GM10847 (cell line): ENCODE results near the gene LRRC42.

Source experiments
- POLR2A ChIP-seq: IDR thresholded peaks from 2 replicates; pipeline ENCODE4 v1.6.1; 2011; ENCODE audit not compliant: insufficient read length; ENCODE audit errors: extremely low read depth

The LRRC42 gene

DNA sequence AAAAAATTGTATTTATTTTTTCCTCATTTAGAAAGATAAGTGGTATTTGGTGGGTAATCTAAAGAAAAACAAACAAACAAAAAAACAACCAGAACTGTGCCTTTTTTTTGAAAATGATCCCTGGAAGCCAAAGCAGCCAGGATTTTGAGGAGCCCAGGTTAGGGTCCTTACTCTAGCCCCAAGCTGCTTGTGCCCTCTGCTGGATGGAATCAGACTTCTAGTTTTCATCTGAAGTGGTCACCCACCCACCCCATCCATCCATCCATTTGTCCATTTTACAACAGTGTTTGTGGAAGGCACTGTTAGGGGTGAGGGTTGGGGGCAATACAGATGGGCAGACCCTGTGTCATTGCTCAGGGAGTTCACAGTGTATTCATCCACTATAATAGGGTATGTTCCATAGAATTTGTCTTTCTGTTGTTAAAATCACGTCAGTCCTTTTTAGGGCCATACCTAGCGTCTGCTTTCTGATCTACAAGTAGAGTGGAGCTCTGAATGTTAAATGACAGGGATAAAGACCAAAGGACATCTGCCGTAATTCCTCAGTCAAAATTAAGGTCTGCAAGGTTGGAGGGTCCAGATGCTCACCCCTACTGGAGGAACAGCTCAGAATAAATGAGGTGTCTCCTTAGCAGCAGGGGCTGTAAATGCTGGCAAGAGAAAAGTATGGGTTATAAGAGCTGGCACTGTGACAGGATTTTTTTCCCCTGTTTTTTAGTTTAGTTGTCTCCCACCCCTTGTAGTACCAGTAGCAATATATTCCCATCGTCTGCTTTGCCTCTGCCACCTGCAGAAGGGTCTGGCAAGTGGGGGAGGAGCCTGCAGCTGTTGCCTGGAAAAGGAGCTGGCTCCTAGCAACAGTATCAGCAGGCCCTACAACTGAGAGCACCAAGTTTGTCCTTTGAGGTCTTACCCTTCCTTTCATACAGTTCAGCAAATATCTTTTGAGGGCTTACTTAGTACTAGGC lies 3.2 kb downstream of the LRRC42 start:
- no peak for TF ChIP-seq POLR2A

GRCh38 chr1:53951697-53952096 lies 5.5 kb downstream of the LRRC42 start:
- TF ChIP-seq POLR2A = no peak

DNA sequence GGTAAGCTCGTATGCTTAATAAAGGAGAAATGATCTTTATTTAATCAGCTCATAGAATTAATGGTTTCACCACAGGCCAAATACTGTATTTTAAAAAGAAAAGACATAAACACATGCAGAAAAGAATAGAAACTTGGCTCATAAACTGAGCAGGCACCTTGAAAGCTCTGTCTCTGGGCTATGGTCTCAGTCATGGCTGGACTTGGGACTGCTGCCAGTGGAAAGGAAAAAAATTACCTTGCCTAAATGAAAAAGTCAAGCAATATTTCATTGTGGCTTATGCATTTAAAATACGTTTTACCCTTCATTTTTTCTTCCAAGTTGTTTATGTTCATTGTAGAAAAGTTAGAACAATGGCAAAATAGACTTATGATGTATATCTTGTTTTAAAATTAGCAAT lies 8.0 kb downstream of the LRRC42 start:
- no peak for TF ChIP-seq POLR2A

GRCh38 chr1:53956308-53957168 lies 10.4 kb downstream of the LRRC42 start:
- no peak for TF ChIP-seq POLR2A

- TF ChIP-seq POLR2A = no peak
Observed at GRCh38 chr1:53957194-53957818, 11.2 kb downstream of the LRRC42 start.

DNA sequence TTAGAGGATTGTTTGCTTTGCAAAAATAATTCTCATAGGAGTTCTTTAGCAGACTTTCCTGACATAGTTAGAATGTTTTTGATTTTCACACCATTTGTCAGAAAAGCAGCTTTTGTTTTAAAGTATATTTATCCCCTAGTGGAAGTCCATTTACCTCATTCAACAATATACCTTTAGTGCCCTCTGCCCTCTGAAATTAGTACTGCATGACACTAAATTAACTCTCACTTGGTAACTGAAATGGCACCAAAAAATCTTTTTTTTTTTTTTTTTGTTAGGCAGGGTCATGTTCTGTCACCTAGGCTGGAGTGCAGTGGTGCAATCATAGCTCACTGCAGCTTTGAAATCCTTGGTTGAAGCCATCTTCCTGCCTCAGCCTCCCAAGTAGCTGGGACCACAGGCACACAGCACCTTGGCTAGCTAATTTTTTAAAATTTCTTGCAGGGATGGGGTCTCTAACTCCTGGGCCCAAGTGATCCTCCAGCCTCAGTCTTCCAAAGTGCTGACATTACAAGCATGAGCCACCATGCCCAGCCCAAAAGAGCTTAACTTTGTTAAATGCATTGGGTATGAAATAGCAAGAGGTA lies 13.6 kb downstream of the LRRC42 start:
- TF ChIP-seq POLR2A = no peak

- TF ChIP-seq POLR2A = no peak
Observed at GRCh38 chr1:53962395-53962794, 16.2 kb downstream of the LRRC42 start.

DNA sequence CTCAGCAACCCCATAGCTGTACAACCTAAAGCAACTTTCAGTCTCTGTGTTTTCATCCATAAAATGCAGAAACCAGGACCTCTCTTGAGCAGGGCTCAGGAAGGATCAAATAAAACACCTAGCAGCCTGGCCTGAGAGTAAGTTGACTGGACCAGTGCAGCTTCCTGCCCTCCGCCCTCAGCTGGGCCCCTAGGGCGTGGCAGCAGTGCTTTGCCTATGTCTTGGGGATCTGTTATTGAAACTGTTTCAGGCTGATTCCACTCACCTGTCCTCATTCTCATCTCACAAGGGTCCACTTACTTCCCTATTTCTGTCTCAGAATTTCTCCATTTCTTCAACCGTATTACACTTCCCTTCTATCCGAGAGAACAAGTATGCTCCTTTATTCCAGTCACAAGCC lies 17.3 kb downstream of the LRRC42 start:
- TF ChIP-seq POLR2A = no peak

DNA sequence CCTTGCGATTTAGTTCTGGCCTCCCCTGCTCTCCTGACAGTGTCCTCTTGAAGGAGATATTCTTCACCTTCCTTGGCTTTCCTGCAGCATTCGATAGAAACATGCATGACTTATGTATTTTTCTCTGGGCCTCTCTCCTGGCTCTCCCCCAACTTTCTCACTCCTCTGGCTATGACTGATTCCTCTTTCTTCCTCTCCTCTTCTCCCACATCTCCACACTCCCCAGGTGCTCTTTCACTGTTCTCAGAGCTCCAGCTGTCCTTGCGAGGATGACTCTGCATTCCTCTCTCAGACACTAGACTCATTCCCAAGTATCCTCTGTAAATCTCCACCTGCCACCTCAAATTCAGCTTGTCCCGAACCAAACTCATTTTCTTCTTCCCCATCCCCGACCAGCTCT lies 18.0 kb downstream of the LRRC42 start:
- no peak for TF ChIP-seq POLR2A

GRCh38 chr1:53966794-53967193 lies 20.6 kb downstream of the LRRC42 start:
- no peak for TF ChIP-seq POLR2A

GRCh38 chr1:53967409-53968124 lies 21.4 kb downstream of the LRRC42 start:
- no peak for TF ChIP-seq POLR2A

GRCh38 chr1:53968125-53968513 lies 22.0 kb downstream of the LRRC42 start:
- TF ChIP-seq POLR2A = no peak

- TF ChIP-seq POLR2A = no peak
Observed at GRCh38 chr1:53971718-53972117, 25.6 kb downstream of the LRRC42 start.

- TF ChIP-seq POLR2A = no peak
Observed at GRCh38 chr1:53975861-53976260, 29.7 kb downstream of the LRRC42 start.
